NCI-H146 treated with DMSO at 0.1 percent for 48 hours (cell line): ENCODE data around the gene CAMTA2.

Source experiments
- DNase-seq: peaks from one replicate; lab custom pipeline; 2025; ENCODE audit not compliant: unreplicated experiment; lab: John Stamatoyannopoulos, UW

Gene CAMTA2

DNA sequence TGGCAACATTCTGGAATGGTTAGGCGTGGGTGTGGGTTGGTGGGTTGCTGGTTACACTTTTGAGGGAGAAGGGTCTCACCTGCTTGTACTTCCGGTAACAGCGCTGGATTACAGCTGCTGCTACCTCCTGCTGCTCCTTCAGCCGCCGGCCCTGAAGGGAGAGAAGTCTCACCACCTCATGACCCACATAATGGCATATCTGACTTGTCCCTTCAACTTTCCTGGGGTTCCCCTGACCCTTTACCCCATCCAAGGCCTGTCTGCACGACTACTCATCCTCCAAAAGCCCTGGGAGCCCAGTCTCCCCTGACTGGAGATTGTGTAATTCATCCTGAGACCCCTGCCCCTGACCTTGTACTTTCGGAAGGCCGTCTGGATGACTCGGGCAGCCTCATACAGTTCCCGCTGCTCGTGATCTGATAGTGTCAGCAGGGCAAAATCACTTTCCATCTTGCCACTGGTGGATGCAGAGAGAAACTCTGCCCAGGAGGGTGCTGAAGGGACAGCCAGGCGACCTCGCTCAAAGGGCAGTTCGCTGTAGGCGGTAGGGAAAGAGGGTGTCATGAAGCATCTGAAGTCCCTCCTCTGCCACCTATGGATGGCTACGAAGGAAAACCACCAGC lies 17.8 kb downstream of the CAMTA2 start:
- DNase-seq = no peak

DNA sequence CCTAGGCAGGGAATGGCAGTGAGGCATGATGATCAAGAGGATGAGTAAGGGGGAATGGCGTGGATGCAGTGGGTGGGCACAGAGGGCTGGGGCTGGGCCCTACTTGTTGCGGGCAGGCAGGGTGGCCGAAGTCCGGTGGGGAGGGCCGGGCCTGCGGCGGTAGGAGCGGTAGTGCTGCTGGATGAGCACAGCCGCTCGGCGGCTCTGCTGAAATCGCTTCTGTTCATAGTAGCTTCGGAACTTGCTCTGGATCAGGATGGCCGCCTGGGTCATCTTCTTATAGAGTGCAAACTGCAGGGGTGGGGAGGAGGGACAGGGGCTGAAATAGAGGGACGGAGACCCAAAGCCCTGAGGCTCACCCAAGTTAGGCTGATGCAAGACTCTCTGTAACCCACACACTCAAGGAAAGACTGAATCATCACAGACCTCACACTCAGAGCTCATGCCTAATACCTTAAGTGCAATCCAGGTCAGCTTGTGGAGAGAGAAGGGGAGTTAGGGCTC lies 18.4 kb downstream of the CAMTA2 start:
- DNase-seq = no peak

DNA sequence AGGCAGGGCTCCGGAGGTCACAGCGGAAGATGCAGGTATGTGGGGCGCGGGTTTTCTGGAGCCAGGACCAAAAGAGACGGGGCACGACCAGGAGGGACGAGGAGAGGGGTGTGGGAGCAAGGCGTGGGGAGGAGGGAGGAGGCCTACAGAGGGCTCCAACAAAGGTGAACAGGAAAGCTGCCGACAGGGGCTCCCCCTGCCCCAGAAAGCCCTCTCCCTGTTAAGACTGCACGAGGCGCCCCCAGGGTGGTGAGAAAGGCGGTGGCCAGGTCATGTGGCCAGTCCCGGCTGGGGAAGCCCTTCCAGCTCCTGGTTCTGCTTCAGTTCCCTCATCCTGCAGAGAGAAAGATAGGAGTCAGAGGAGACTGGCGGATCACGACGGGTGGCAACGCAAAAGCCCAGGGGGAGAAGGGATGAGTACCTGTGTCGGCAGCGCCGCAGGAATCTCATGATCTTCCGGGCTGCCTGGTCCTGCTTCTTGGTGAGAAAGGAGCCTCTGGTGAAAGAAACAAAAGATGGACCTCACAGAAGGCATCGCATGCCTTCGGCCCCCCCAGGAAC lies 18.9 kb downstream of the CAMTA2 start:
- DNase-seq = no peak

DNA sequence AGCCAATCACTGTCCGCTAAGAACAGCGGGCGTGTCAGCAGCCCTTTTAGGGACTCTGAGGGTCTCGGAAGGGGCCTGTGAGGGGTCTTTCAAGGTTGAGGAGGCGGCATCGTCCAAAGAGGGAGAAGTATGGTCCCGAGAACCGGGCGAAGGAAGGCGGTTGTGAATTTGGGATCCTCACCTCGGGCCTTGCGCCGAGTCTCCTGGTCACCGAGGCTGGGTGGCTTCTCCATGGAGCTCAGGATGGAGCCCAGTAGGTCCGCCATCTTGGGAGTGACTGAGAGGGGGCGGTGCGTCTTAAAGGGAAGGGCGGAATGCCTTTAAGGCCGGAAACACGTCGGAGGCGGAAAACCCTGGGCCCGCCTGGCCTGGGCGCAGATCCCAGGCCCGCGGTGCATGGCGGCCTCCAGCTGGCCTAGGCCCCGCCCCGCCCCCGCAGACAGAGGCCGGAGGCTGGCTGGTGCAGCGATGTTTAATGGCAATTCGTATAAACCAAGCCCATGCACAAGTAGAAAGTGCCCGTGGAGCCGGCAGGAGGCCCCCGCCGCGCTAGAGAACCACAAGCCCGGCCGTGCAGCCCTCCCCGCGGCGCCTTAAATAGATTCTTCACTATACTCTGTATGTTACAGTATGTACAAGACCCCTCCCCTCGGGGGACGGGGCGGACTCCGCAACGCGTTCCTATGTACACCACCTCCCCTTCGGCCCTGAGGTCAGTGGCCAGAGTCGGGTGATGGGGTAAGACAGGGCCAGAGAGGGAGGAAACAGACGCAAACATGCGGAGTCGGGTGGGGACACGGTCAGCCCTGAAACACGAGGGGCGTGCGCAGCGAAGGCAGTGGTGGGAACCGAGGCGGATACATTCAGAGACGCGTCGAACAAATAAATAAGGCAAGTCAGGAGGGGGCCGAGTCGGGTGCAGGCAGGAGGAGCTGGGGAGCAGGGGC lies 19.7 kb downstream of the CAMTA2 start, which contains the start of gene SPAG7:
TSS of gene SPAG7 (minus strand) at position 279 of the 947 bp plus-strand sequence. CDS start at position 266, 13 bp downstream.
- DNase-seq = peak; percentile 95

DNA sequence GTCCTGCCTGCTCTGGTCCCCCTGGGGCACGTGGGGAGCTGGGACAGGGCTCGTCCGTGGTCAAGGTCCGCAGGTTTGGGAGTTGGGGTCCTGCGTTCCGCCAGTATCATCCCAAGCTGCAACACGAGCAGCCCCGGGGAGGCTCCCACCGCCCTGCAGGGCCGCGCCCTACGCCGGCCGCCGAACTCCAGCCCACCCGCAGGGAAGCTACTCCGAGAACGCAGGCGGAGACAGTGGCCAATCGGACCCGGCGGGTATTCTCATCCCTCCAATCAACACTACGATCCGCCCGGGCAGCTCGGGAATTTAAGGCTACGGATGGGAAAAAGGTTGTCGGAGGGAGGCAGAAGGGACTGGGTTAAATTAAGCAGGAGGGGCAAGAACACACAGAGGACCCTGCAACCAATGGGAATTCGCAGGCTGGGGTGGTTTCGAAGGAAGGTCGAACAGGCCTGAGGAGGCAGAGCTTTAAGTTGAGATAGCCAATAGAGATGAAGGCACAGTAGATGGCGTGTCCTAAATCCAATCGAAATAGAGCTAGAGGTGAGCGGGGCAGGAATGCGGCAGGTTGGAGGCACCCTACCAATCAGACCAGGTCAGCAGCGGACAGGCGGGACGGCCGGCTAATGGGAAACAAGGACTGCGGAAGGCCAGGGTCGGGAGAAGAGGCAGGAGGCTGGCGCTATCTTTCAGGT lies 20.5 kb downstream of the CAMTA2 start:
- peak; percentile 99 for DNase-seq

DNA sequence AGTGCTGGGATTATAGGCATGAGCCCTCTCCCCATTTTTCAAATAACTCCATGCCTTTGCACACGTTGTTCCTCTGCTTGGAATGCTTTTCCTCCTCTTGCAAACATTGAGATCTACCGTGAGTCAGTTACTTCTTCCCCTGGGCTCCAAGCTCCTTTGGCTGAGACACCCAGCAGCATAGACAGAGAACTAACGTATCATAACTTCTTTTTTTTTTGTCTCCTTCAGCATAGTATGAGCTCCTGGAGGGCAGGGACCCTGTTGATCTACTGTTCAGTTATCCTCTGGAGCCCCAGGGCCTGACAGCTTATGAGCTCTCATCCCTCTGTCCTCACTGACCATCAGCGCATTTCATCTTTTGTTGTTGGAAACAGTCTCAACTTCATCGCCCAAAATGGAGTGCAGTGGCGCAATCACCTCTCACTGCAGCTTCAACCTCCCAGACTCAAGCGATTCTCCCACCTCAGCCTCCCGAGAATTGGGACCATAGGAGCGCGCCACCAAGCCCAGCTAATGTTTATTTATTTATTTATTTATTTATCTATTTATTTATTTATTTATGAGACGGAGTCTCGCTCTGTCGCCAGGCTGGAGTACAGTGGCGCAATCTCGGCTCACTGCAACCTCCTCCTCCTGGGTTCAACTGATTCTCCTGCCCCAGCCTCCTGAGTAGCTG lies 22.0 kb downstream of the CAMTA2 start:
- DNase-seq = no peak

DNA sequence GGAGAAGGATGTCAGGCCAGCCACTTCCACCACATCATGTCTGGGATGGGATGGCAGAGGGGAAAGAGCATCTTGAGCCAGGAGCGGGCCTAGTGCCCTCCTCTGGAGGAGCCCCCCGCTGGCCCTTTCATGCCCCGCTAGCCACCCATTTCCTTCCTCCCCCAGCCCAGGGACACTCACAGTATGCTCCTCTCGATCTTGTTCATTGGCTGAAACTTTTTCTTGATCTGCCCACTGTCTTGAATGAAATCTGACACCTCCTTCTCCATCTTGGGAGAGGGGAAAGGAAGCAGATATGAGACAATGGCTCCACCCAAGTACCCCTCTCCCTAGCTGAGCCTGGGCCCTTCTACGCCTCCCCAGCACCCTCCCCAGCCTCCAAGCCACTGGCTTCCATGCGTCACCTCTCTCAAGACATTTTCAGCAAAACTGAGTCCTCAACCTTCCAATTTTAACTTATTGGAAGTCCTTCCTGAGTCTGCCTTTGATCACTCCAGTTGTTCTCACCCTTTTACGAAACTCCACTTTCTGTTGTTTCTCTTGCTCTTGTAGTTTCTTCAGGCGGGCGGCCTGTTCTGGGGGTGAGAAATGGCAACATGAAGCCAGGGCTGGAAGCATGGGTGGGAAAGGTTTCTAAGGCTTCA lies 27.1 kb downstream of the CAMTA2 start:
- DNase-seq = no peak

DNA sequence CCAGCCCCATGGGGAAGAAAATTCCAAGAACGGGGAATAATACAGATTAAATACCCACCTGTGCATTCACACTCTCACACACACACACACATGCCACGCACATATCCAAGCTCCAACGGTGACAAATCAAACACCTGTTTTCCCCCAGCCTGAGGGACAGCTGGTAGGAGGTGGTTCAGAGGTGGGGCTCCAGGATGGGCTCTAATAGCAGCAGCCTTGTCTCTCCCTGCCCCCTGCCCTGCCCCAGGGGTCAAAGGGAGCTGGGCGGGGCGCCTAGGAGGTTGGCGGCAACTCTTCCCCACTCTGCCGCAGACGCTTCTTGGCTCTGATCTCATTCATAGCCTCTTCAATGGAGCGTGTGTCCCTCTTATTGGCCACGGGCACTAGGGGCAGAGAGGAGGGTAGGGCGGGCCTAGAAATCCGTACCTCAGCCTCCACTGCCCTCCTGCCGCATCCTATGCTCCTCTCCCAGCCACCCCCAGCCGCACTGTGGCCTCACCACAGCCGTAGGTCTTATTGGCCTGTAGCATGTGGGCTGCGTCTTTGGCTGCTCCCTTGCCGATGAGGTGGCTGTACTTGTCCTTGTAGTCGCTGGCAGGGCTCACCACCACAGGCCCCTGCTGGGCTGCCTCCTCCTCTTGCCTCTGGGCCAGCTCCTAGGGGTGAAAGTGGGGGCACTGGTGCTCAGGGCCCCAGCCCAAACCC lies 28.1 kb downstream of the CAMTA2 start:
- no peak for DNase-seq

DNA sequence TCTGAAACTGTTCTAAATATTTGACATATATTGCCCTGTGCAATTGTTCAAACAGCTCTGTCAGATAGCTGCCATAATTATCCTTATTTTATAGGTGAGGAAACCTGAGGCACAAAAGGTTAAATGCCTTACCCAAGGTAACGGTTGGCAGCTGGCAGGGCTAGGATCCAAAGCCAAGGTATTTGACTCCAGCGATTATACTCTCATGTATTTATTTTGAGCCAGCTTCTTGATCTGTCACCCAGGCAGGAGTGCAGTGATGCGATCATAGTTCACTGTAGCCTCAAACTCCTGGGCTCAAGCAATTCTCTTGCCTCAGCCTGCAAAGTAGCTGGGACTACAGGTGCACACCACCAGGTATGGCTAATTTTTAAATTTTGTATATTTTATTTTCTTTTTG lies 29.4 kb downstream of the CAMTA2 start:
- no peak for DNase-seq

DNA sequence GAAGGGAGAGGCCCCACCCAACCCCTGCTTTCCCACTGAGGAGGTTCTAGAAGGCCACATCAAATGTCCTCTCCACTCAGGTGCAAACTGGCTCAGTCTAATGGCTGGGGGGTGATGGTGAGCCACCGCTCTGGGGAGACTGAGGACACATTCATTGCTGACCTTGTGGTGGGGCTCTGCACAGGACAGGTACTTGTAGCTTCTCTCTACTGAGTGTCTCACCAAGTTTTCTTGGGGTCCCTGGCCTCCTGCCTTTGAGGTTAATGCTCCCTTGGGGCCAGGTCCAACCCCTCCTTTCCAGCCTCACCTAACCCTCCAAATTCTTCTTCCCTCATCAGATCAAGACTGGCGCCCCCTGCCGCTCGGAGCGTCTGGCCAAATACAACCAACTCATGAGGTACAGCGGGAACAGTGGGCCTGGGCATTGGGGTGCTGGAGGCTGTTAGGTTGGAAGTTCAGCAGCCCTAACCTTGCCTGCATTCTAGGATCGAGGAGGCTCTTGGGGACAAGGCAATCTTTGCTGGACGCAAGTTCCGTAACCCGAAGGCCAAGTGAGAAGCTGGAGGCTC lies 30.9 kb downstream of the CAMTA2 start:
- no peak for DNase-seq

DNA sequence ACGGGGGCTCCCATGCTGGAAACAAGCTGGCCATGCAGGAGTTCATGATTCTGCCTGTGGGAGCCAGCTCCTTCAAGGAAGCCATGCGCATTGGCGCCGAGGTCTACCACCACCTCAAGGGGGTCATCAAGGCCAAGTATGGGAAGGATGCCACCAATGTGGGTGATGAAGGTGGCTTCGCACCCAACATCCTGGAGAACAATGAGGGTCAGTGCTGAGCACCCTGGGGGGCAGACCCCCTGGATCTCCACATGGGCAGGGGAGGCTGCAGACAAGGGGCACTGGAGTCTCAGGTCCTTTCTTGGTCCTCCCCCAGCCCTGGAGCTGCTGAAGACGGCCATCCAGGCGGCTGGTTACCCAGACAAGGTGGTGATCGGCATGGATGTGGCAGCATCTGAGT lies 32.4 kb downstream of the CAMTA2 start:
- DNase-seq = no peak

DNA sequence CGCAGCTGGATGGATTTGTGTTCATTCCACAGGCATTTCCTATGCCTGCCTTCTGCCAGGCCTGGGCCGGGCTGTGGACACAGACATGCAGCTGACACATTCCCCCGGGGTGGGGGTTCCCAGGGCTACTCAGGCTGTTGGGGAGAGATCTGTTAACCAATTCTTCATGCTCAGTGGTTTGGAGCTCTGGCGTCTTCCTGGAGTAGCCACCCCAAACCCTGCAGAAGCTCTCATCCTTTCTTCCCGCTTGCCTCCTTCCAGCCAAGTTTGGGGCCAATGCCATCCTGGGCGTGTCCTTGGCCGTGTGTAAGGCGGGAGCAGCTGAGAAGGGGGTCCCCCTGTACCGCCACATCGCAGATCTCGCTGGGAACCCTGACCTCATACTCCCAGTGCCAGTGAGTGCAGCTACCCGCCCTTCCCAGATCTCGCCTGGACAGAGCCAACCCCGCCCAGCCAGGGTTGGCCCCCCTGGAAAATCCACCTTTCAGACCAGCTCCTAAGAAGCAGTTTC lies 34.0 kb downstream of the CAMTA2 start:
- no peak for DNase-seq

DNA sequence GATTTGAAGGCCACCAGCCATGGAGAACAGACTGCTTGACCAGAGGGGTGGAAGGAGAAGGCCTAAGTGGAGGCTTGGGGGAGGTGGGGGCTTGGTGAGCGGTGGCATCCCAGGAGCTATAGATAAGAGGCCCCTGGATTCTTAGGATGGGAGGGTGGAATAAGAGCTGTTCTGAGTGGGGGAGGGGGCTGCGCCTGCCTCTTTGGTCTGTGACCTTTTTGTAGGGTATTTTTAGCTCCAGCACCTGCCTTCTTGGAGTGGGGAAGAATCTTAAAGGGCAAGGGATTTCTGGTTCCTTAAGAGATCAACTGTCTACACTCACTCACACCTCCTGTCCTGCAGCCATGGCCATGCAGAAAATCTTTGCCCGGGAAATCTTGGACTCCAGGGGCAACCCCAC lies 36.0 kb downstream of the CAMTA2 start:
- DNase-seq = no peak

DNA sequence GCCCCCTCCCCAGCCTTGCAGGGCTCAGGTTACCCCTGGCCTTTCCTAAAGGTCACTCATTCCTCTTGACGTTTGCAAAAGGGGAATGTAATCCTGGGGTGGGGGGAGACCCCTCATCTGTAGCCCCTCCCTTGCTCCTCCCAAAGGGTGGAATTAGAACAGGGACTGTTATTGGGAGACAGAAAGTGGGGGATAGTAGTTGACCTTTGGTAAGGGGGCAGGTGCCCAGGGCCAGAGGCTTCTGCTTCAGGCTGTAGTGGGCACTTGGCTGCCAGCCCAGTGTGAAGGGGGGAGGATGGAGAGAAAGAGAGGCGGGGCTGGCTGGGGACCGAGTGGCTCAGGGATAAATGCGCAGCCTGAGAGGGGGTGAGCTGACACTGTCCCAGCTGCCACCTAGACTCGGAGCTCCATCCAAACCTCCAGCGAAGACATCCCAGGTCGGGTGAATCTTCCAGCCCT lies 36.7 kb downstream of the CAMTA2 start, which contains the start of gene ENO3:
TSS of gene ENO3 (plus strand) at position 374 of the 459 bp plus-strand sequence. CDS start 711 bp downstream, outside the sequence.
- no peak for DNase-seq

DNA sequence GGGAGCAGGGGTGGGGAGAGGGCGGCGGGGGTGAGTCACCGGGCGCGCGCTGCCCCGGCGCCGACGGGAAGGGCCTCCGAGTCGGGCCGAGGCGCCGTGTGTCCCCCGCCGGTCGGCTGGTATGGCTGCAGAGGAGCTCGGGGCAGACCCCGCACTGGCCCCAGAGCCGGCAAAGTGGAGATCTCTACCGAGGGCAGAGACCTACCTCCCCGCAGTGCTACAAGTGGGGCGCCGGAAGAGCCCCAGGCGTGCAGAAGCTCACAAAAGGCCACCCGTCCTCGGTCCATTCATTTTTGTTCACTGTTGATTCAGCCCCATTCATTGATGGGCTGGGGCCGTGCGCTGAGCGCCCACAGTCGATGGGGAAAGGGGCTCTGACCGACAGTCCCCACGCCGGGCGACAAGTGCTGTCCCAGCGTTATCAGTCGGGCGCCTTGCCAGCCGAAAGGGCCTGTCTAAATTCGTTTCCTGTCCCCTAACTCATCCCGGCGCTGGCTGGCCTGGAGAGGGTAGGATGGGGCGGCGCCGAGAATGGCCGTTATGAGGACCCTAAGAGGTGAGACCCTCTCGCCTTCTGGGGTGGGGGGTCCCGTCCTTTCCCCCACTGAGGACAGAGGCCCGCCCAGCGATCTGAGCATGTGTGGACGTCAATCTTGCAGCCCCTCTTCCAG lies 37.3 kb downstream of the CAMTA2 start:
- DNase-seq = peak; percentile 55

DNA sequence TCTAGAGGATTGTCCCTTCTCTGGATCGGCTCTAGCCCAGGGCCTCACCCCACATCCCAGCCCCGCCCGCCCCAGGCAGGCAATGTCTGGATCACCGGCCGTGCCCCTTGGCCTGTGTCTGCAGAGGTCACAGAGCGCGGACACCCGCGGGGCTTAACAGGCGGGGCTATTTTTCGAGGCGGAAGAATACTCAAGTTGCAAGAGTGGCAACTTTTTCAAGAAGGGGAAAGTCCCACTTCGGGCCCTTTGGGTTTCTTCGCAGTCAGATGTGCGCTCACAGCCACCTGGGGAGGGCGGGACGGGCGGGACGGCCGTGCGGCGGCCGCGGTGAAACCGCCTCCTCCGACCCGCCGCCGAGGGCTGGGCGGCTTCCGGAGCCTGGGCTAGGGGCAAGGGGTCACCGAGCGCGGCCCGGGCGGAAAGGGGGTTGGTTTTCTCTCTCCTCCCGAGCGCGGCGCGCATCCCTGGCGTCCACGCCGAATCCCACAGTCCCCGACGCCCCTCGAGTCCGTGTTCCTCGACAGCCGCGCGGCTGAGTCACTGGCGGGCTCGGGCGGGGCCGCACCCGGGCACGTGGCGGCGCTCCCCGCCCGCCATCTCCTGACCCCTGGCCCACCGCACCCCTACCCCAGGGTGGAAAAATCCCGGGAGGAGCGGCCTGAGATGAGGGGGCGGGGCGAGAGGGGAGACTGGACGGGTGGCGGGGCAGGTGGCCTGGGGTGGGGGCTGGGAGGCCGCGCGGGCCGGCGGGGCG lies 38.0 kb downstream of the CAMTA2 start:
- DNase-seq = peak; percentile 55

DNA sequence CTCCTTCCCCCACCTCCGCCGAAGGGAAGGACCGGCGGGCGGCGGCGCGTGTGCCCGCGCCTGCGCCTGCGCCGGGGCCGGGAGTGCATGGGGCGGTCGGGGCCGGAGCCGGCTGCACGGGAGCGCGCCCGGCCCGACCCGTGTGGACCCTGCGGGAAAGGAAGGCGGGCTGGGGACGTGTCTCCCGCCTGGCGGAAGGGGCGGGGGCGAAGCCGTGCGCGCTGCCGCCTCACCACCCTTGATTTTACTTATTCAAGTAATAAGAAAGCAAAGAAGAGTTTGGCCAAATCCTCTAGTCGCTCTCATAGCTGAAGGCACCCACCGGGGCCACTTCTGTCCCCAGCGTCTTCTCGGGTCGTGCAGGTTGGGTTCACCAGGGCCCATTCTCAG lies 38.5 kb downstream of the CAMTA2 start:
- peak; percentile 70 for DNase-seq
